CD4-positive, alpha-beta T cell treated with Interferon alpha-2 for 1 hour (primary cell): ENCODE measurements around the gene FADS1.
A peak's percentile ranks its signal among the peaks of the same experiment; 100 is the strongest.

Experiments used
- DNase-seq, 2 donors: peaks; one replicate each; pipeline ENCODE4 v3.0.0-alpha.2; 2020 to 2022

Gene FADS1

DNA sequence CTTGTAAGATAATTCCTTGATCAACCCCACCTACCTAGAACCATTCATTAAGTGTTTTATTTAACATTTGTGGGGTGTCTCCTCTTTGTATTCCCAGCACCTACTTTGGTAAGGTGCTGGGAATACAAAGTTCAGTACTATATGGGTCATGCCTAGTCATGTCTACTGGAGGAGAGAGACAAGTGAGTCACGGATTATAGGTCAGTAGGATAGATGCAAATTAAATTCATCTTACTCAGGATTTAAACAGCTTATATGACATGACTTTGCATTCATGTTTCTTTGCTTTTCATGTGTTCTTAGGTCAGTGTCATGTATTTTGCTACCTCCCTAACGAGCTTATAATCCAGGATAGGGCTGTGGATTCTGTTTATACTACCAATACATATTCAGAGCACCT is 3.4 kb upstream of the FADS1 start:
- DNase-seq, result no peak

DNA sequence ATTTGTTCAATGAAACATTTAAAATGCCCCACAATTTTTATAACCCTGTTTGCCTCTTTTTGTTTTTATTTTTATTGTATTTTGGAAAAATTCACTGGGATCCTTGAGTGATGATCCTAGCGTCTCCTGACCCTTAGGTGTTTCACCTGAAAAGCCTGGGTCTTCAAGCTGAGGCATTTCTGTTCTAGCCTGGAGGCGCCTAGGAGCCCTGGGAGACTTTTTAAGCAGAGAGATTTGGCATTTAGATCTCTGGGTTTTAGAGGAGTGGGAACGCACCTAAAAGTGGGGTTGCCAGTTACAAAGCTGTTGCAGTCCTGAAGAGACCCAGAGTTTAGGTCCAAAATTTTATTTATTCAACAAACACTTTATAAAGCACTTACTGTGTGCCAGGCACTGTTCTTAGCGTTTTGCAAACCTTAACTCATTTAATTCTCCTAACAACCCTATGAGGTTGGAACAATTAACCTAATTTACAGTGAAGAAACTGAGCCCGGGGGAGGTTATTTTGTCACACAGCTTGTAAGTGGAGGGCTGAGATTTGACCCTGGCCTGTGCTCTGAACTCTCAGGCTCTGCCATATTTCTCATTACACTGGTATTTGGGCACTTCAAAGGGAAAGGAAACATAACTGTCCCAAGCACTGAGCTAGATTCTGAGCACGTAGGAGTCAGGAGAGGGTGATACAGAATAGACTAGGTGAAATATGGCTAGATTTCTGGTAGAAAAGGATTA is 834 bp upstream of the FADS1 start:
- DNase-seq, result no peak

GRCh38 chr11:61815790-61816735 is 740 bp downstream of the FADS1 start:
- DNase-seq, result peak; percentile 42 to 52

DNA sequence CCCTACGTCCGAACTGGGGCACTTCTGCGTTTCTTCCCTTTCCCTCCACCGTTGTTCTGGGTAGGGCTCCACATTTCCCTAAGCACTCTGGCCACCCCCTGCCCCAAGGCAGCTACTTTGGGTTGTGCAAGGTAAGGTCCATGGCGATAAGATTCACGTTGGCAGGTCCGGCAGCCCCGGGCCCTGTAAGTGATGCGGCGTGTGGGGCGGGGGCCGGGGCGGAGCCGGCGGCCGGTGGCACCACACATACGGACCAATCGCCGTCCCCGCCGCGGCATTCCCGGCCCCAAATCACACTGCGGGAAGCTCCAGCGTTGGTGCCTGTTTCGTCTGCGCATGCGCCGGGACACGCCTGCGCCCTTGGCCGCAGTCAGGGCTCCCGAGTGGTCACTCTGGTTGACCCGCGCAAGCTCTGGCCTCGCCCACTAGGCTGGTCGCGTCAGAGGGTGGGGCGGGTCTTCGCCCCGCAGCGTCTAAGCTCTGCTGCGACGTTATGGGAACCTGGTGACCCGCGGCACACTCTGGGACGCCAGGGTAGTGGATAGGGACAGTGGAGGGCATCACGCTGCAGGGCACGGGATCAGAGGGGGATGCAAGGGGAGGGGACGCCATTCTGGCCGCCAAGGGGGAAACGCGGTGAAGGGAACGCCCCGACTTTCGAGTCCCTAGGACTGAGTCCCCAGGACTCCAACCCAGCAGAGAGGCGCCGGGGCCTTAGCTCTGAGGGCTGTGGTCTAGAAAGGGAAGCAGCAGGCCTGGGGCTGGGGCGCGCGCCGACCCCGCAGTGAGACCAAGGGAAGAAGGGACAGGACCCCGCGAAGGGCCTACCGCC is 1.6 kb downstream of the FADS1 start:
- peak; percentile 50 to 80 for DNase-seq

DNA sequence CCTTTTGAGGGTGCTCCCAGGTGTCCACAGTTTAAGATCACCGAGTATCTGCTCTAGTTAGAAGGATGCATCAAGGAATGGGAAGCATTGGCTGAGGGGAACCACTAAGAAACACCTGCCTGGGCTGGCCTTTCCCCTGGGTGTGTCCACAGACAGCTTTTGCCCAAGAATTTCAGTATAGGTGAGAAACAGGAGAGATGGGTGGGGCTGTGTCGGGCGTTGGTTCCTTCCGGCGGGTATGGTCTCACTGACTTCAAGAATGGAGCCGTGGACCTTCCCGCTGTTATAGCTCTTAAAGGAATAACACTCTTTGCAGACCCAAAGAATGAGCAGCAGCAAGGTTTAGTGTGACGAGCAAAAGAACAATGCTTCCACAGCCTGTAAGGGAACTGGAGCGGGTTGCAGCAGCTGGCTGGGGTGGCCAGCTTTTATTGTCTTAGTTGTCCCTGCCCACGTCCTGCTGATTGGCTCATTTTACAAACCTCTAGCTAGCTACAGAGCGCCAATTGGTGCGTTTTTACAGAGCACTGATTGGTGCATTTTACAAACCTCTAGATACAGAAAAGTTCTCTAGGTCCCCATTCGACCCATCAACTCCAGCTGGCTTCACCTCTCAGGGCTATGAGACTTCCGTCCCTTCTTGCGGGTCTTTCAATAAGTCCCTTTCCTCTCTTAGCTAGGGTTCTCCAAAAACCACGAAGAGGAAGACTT is 2.4 kb downstream of the FADS1 start:
- peak in 1 of 2 donors; percentile 34 for DNase-seq

GRCh38 chr11:61812736-61813411 is 3.9 kb downstream of the FADS1 start:
- DNase-seq, result no peak

DNA sequence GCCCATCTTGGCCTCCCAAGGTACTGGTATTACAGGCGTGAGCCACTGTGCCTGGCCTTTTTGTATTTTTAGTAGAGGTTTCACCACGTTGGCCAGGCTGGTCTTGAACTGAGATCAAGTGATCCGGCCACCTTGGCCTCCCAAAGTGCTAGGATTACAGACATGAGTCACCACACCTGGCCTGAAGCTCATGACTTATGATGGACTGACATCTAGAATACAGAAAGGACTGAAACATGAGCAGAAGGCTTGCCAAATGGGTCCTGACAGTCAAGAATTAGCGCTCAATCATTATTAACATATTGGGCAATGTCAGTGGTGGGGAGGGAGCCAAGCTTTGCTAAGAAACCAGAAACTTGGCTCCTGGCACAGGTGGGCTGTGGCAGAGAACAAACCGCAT is 5.0 kb downstream of the FADS1 start:
- no peak for DNase-seq

DNA sequence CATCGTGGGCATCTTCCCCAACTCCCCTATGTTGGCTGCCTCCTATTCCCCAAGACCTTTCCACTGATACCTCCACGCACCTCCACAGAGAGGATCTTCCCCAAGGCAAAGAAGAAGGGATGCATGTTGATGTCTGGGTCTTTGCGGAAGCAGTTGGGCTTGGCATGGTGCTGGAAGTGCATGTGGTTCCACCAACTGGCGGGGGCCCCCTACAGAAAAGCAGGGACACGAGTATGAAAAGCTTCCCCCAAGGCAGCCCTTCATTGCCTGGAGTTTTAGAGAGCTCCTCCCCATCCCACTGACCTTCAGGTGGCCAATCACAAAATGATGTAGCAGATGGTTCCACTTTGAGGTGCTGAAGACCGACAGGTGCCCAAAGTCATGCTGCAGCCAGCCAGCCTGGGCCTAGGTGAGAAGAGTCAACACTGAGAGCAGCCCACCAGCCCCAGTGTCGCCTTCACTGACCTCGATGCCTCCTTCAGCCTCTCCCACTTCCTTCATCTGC is 6.1 kb downstream of the FADS1 start:
- DNase-seq, result no peak

GRCh38 chr11:61806785-61807184 is 10.0 kb downstream of the FADS1 start:
- DNase-seq, result no peak

- no peak for DNase-seq
Measured at GRCh38 chr11:61805146-61805545, 11.7 kb downstream of the FADS1 start.

DNA sequence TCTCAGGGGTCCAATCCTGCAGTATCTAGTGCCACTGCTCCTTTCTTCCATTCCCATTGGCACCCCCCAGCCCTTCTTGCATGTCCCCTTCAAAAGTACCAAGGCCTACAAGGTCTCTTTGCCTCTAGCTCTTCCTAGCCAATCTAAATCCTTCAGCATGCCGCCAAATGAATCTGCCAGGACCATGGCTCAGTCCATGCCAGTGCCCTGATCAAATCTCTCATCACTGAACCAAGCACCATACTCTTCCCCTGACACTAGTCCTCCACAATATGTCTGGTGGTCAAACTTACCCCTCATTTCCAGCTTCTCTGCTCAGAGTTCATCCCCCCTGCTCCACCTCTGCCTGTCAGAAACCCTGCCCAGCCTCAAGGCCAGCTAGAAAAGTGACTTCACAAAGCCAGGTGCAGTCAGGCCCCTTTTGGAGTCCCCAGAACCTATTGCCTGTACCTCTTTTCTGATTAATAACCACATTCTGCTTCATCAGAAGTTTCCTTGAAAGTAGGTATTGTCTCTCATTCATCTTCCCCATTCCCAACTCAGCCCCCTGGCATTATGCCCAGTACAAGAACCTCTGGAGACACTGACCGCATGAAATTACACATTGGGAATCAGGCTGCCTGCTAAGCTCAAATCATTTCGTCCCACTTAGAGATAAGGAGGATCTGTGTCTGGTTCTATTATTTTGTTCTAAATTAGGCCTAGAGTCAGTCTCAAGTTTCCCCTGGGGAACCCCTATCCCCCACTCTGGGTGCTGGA is 12.7 kb downstream of the FADS1 start:
- DNase-seq, result no peak

GRCh38 chr11:61802605-61803004 is 14.2 kb downstream of the FADS1 start:
- no peak for DNase-seq

GRCh38 chr11:61800331-61801281 is 16.2 kb downstream of the FADS1 start:
- DNase-seq, result no peak

GRCh38 chr11:61799665-61800284 is 17.0 kb downstream of the FADS1 start:
- no peak for DNase-seq

- DNase-seq, result peak; percentile 78 to 83
Measured at GRCh38 chr11:61797263-61797944, 19.4 kb downstream of the FADS1 start.

DNA sequence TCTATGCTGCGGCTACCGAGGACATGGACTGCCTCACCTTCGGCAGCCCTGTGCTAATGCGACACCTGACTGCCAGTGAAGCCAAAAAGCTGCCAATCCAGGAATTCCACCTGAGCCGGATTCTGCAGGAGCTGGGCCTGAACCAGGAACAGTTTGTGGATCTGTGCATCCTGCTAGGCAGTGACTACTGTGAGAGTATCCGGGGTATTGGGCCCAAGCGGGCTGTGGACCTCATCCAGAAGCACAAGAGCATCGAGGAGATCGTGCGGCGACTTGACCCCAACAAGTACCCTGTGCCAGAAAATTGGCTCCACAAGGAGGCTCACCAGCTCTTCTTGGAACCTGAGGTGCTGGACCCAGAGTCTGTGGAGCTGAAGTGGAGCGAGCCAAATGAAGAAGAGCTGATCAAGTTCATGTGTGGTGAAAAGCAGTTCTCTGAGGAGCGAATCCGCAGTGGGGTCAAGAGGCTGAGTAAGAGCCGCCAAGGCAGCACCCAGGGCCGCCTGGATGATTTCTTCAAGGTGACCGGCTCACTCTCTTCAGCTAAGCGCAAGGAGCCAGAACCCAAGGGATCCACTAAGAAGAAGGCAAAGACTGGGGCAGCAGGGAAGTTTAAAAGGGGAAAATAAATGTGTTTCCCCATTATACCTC is 20.8 kb downstream of the FADS1 start:
- DNase-seq, result no peak

GRCh38 chr11:61795459-61795858 is 21.3 kb downstream of the FADS1 start:
- no peak for DNase-seq

- DNase-seq, result no peak
Measured at GRCh38 chr11:61794579-61794978, 22.2 kb downstream of the FADS1 start.
